HG02623 (cell line): ENCODE results near the gene FOXK2.
A peak's percentile ranks its signal among the peaks of the same experiment; 100 is the strongest.

Source experiments
- ATAC-seq: cut with Tn5 transposase; IDR thresholded peaks from one replicate; pipeline ENCODE4 v1.9.1; 2021; ENCODE audit warnings: moderate library complexity; ENCODE audit not compliant: unreplicated experiment

Gene FOXK2

DNA sequence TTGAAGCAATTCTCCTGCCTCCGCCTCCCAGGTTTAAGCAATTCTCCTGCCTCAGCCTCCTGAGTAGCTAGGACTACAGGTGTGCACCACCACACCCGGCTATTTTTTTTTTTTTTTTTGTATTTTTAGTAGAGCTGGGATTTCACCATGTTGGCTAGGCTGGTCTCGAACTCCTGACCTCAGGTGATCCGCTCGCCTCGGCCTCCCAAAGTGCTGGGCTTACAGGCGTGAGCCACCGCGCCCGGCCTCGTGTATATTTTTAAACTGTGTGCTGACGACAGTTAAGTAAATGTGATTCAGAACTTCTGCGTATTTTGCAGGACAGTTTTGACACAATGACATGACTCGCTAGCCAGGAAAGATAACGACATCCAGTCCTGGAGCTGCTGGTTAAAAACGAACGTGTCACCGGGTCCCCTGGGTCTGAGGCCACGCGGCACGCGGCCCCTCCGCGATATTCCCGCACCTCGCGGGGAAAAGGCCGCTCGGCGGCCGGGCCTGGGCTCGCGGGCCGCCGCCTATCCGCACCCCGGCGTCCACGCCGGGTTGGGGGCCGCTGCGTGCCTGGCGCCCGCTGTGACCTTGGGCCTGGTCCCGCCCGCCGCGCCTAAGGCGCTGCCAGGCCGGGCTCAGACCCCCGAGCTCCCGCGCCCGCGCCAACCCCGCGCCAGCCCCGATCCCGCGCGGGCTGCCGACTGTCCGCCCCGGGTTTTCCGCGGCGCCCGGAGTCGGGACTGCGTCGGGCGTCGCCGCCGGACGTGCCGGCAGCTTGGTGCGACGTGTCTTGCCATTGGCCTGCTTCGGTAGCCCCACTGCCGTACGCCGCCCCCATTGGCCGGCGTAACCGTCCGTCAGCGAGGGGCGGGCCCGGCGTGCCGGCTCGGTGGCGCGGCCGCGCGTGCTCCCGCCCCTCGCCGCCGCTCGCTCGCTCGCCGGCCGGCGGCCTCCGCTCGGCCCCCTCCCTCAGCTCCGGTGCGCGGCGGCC lies at the start of gene FOXK2:
TSS of gene FOXK2 (plus strand) at position 907 of the 985 bp plus-strand sequence. CDS start 157 bp downstream, outside the sequence.
- ATAC-seq: peak; percentile 90

- no peak for ATAC-seq
Observed at GRCh38 chr17:82470065-82470464, 49.5 kb upstream of the FOXK2 start.

- ATAC-seq: no peak
Observed at GRCh38 chr17:82474223-82475010, 45.1 kb upstream of the FOXK2 start.

DNA sequence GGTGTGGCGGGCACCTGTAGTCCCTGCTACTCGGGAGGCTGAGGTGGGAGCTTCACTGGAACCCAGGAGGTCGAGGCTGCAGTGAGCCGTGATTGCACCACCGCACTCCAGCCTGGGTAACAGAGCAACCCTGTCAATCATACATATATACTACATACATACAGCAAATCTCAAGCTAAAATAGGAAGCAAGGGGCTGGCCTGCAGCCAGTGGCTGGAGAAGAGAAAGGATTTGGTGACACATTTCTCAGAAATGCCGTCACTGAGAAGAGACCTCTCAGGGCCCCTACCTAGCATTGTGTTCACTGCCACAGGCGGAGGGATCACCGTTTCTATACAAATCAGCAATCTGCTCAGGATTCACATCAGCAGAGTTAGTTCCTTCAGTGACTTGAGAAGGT lies 44.1 kb upstream of the FOXK2 start:
- ATAC-seq: no peak

DNA sequence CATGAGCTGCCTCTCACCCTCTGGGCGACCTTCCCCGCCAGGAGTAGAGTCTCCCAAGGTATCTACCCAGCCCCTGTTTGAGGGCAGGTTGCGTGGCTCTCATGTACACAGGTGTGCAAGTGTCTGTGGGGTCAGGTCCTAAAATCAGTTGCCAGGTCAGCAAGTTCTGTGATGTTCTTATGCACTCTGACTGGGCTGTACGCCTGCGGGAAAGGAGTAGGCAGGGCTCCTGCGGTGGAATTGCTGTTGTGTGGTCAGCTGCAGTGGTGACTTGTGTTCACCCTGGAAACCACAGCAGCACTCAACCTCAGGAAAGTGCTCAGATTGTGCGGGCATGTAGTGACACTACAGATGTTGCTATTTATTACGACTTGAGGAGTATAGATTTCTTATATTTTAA lies 41.6 kb upstream of the FOXK2 start:
- ATAC-seq: no peak

- no peak for ATAC-seq
Observed at GRCh38 chr17:82479602-82480001, 39.9 kb upstream of the FOXK2 start.

DNA sequence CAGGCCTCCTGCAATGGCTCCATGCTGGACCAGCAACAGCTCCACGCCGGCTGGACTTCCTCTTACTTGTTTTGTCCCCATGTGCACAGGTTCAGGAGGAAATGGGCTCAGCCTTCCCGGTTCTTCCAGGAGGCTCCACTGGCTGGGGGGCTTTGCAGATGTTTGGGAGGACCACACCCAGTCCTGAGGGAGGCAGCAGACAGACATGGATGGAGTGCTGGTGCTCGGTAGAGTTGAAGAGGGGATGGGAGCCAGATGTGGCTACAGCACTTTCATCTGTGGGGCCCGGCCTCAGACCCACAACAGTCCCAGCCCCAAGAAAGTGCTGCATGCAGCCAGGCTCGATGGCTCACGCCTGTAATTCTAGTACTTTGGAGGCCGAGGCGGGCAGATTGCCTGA lies 39.2 kb upstream of the FOXK2 start:
- no peak for ATAC-seq

DNA sequence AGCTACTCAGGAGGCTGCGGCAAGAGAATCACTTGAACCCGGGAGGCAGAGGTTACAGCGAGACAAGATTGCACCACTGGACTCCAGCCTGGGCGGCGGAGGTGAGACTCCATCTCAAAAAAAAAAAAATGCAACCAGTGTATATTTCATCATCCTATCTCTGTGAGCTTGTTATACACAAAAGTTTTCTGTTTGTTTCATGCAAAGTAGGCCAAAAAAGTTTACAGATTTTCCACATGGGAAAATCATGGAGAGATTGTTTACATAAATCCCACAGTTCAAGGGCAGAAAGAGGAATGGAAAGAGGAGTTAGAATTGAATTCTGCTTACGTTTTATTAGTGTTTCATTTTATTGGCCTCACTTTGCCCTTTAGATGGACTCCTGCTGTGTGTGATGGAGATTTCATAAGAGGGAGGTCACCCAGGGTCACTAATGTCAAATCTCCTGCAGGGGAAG lies 36.3 kb upstream of the FOXK2 start:
- ATAC-seq: no peak

DNA sequence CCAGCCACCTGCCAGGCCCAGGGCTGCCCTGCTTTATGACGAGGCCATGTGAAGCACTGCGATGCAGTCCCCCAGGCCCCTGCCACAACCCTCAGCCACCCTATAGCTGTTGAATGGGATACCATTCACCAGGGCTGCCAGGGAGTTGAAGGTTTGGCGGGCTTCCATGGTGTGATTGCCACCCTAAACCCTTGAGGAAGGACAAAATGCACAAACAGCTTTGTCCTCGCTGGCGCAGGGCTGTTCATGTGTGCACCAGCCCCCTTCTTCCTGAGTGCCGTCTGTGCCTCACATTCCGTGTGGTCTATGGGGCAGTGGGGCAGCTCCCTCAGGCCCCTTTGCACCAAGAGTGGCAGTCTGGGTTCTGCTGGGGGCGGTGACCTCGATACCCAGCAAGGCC lies 35.7 kb upstream of the FOXK2 start:
- no peak for ATAC-seq

DNA sequence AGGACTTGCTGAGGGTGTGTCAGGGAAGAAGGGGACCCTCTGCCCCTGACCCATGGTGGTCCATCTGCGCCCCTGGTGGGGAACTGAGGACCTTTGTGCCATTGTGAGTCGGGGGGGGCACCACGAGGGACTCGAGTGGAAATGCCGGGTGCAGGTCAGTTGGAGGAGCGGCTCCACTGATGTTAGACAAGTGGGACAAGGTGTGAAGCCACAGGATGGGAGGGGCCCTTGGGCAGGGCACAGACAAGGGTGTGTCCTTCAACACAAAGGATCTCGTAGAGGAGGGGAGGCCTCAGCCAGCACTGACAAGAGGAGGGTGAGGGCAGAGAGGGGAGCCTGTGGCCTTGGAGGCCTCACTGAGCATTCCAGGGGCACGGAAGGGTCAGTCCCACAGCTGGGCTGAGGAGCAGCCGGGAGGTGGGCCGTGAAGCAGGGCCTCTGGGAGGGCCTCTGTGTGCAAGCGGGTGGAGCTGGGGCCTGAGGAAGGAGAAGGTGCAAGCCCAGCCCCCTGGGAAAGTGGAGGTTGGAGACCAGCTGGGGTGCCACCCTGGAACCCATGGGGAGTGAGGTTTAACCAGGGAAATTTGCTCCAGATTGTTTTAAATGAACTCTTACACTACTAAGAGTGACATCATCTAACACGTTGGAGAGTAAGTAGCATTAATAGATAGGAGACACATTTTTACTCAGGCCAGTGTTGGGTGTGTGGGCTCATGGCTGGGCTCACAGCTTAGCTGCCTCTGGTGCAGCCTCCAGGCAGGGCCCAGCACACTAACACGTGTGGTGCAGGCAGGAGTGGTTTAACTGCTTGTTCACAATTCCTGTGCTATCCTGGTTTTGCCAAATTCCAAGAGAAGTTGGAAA lies 33.1 kb upstream of the FOXK2 start:
- no peak for ATAC-seq

- ATAC-seq: no peak
Observed at GRCh38 chr17:82487910-82488309, 31.6 kb upstream of the FOXK2 start.

DNA sequence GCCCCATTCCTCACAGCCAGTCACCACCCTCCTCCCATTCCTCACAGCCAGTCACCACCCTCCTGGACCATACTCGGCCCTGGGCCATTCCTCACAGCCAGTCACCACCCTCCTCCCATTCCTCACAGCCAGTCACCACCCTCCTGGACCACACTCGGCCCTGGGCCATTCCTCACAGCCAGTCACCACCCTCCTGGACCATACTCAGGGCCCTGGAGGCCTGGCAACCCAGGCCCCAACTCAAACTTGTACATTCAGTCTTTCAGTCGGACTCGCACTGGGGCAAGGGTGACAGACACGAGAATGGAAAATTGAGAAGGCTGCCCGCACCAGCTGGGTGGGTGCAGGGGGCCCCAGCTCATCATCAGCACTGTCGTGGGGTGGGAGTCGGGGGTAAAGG lies 30.4 kb upstream of the FOXK2 start:
- ATAC-seq: no peak

- no peak for ATAC-seq
Observed at GRCh38 chr17:82489851-82490511, 29.6 kb upstream of the FOXK2 start.

DNA sequence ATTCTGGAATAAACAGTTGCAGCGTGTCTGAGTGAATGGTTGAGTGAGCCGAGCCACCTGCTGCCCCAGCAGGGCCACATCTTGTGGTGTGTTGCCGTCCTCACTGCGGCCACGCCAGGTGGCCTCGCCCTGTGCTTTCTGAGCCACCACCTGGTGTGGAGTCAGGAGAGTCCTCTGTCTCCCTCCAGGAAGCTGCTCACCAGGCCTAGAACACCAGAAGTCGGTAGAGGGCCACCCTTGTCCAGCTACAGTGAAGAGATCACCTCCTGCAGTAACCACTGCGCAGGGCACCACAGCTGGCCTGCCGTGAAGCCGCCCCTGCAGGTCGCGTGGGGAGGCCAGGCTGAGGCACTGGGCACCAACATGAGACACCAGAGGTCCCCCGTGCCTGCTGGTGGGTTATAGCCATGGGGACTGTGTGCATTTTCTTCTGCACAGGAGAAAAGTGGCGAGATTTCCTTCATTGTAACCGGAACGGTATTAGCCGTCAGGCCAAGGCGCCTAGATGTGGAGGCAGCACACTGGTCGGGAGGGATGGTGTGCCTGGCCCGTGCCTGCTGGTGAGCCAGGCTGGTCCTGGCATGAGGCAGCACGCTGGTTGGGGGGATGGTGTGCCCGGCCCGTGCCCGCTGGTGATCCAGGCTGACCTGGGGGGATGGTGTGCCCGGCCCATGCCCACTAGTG lies 28.9 kb upstream of the FOXK2 start:
- no peak for ATAC-seq

DNA sequence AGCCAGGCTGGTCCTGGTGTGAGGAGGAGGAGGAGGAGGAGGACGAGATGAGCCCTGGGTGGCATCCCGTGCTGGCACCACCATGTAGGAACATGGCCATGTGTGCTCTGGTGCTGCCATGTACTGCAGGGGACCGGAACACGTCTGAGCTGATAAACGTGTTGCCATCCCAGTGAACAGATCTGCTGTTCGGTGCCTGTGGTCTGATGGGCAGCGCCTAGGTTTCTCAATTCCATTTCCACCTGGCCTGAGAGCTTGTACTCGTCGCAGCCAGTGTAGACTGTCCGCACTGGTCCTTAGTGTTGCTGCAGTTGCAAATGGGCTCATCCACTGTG lies 28.4 kb upstream of the FOXK2 start:
- ATAC-seq: no peak

- ATAC-seq: no peak
Observed at GRCh38 chr17:82491533-82491932, 28.0 kb upstream of the FOXK2 start.

DNA sequence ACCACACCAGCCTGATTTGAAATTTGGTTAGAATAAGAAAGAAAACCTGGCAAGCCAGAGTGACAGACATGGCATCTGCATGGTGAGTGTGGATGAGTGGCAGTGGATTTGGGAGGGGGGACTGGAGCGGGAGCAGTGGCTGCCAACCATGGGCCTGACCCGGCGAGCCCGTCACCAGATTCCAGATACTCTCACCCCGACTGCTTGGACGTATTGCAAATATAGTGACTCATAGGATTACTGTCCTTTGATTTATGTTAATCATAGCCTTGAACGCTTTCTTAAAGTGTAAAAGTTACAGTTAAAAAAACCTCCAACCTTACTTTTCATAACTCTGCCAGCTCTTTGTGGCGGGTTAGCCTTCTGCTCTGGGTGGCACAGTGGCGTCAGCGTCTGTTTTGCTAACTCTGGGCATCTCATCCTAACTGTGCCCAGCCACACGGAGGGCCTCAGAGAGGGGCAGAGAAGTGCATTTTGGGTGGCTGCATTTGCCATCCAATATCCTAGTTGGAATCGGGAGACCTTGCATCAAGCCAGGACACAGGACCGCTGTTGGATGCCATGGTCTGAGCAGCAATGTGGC lies 26.8 kb upstream of the FOXK2 start:
- ATAC-seq: no peak

DNA sequence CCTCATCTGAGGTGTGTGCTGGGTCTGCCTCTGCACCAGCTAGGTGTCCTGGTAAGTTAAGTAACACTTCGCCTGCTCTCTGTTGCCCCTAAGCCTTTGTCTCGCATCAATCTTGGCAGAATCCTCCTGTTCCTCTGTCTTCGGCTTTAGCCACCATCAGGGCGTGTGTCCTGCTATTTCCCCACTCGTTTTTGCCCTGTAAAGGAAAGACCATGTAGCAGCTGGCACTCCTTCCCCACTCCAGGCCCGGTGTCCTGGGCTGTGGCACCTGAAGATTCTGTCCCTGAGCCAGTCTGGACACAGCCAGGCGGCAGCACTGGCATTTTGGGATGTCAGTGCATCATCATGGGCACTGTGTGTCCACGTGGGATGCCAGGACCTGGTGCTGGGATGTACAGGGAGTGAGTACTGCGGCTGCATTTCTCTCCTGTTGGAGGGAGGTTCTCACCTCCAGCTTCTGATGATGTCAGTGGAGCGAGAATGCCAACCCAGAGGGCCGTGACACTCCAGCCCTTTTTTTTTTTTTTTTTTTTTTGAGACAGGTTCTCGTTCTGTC lies 26.2 kb upstream of the FOXK2 start:
- ATAC-seq: no peak
